GM23248 (cell line): ENCODE data around the gene ZNF385B. TPM values are rescaled to one million over a fixed set of nuclear protein-coding genes. Genes with fewer than 3 reads are reported as not detected.
"Not testable (repeated sequence)": the region's sequence is repeated elsewhere in the genome, so short reads cannot be mapped to it uniquely, and the experiment has no call there.

Experiments
- DNase-seq: peaks from one replicate; pipeline ENCODE4 v3.0.0-alpha.2; 2015
- H2AFZ ChIP-seq: fragments of 200-600 bp; sonication (generic); 2 replicates; pipeline ENCODE4 v1.6.1; 2016; ENCODE audit warnings: antibody characterized with exemption
- H3F3A ChIP-seq: fragments of 200-600 bp; sonication (generic); 2 replicates; pipeline ENCODE4 v1.6.1; 2016; ENCODE audit warnings: mild to moderate bottlenecking, antibody characterized with exemption, mixed run types; ENCODE audit not compliant: insufficient read depth
- H3K27ac ChIP-seq: fragments of 200-600 bp; sonication (generic); 2 replicates; pipeline ENCODE4 v1.5.1; 2016; ENCODE audit warnings: mild to moderate bottlenecking
- H3K27me3 ChIP-seq: fragments of 200-600 bp; sonication (generic); replicated peaks from 2 replicates; pipeline ENCODE4 v1.6.1; 2016; ENCODE audit warnings: mild to moderate bottlenecking; ENCODE audit not compliant: insufficient read depth
- H3K36me3 ChIP-seq: fragments of 200-600 bp; sonication (generic); 2 replicates; pipeline ENCODE4 v1.6.1; 2016; ENCODE audit warnings: low read depth, mild to moderate bottlenecking
- H3K4me1 ChIP-seq: fragments of 200-600 bp; sonication (generic); 2 replicates; pipeline ENCODE4 v1.6.1; 2016; ENCODE audit warnings: mild to moderate bottlenecking; ENCODE audit not compliant: insufficient read depth
- H3K4me2 ChIP-seq: fragments of 200-600 bp; sonication (generic); one replicate; pipeline ENCODE4 v1.6.1; 2016; ENCODE audit warnings: mild to moderate bottlenecking; ENCODE audit not compliant: unreplicated experiment
- H3K4me3 ChIP-seq: fragments of 200-600 bp; sonication (generic); 2 replicates; pipeline ENCODE4 v1.5.1; 2016; ENCODE audit warnings: mild to moderate bottlenecking
- H3K79me2 ChIP-seq: fragments of 200-600 bp; sonication (generic); 2 replicates; pipeline ENCODE4 v1.6.1; 2016; ENCODE audit warnings: mild to moderate bottlenecking; ENCODE audit not compliant: insufficient read depth
- H3K9ac ChIP-seq: fragments of 200-600 bp; sonication (generic); 2 replicates; pipeline ENCODE4 v1.6.1; 2016; ENCODE audit warnings: mild to moderate bottlenecking
- H3K9me2 ChIP-seq: fragments of 200-600 bp; sonication (generic); 2 replicates; pipeline ENCODE4 v1.6.1; 2016; ENCODE audit warnings: mixed run types, mild to moderate bottlenecking, moderate library complexity; ENCODE audit not compliant: insufficient read depth
- H3K9me3 ChIP-seq: fragments of 200-600 bp; sonication (generic); one replicate; pipeline ENCODE4 v1.6.1; 2017; ENCODE audit warnings: low read depth
- H4K20me1 ChIP-seq: fragments of 200-600 bp; sonication (generic); 2 replicates; pipeline ENCODE4 v1.6.0; 2016; ENCODE audit not compliant: insufficient read depth
- EZH2 ChIP-seq: fragments of 200-600 bp; sonication (generic); IDR thresholded peaks from 2 replicates; pipeline ENCODE4 v1.6.1; 2018; ENCODE audit warnings: antibody characterized with exemption, mild to moderate bottlenecking; ENCODE audit not compliant: insufficient read depth, poor library complexity, severe bottlenecking
- EZH2phosphoT487 ChIP-seq: fragments of 200-600 bp; sonication (generic); IDR thresholded peaks from 2 replicates; pipeline ENCODE4 v1.6.1; 2018; ENCODE audit warnings: antibody characterized with exemption, moderate library complexity, mild to moderate bottlenecking, low read depth; ENCODE audit not compliant: insufficient read depth
- WGBS, 2 experiments: methylation state at CpG; one replicate each; pipeline ENCODE4 v1.1.6; 2015 to 2017; ENCODE audit warnings: low lambda C conversion rate in 2 of 2, low coverage in 1 of 2; ENCODE audit errors: missing lambda C conversion rate in 2 of 2; 5-methylcytosine and 5-hydroxymethylcytosine counted together
- in situ Hi-C: fragments of 300-500 bp; cut with MboI; formaldehyde crosslinking; loops from 2 replicates; pipeline ENCODE4 v1.15.0; 2020
- polyA plus RNA-seq: library from polyadenylated mRNA; unstranded; fragments of >200 nt; fragmentation: Nextera tagmentation; extraction: Ambion mirVana; gene quantifications from 2 replicates; pipeline ENCODE4 v1.2.1, GENCODE V29; 2016
- total RNA-seq: library from RNA; depleted of rRNA; stranded (reverse); fragments of >200 nt; shearing (Covaris generic); gene quantifications from 2 replicates; pipeline ENCODE4 v1.2.3, GENCODE V29; 2014

Gene ZNF385B
- total and polyA plus RNA-seq, 2 experiments from 2014 or later, result 0.30 TPM; not detected in 1

- Histone ChIP-seq H2AFZ (no peak overlapping the region), H3F3A (no peaks in the 10 kb centered on the region)
- WGBS, 2 experiments, result 93 to 95% methylated on average over 1 of the region's 1 CpG
Observed at GRCh38 chr2:179899666-179900065, 38.3 kb upstream of the ZNF385B start.

DNA sequence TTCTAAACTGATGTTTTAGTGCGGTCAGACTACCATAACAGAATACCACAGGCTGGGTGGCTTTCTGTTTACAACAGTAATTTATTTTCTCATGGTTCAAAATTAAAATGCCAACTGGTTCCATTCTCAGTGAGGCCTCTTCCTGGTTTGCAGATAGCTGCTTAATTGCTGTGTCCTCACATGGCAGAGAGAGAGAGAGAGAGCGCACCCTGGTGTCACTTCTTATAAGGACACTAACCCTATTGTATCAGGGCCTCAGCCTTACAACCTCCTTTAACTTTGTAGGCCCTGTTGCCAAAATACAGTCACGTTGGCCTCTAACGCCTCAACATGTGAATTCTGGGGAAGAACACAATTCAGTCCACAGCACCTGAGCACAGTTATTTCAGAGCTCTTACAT is 37.5 kb upstream of the ZNF385B start:
- peak; percentile 47 for DNase-seq

More at GRCh38 chr2:179899666-179900065, 38.3 kb upstream of the ZNF385B start:
- no peak for DNase-seq
- Histone ChIP-seq H3K9ac (no peak overlapping the region), H3K36me3 (no peaks in the 10 kb centered on the region), H3K4me3 (no peak overlapping the region), H3K4me1 (no peaks in the 10 kb centered on the region), H3K9me2 (no peaks in the 10 kb centered on the region), H3K4me2 (no peak overlapping the region), H3K27ac (no peak overlapping the region), H4K20me1 (no peaks in the 10 kb centered on the region), H3K9me3 (no peaks in the 10 kb centered on the region), H3K27me3 (0 out of 2 replicates have a peak, but pooled peaks cover under 1% of the 10 kb centered on the region), H3K79me2 (no peaks in the 10 kb centered on the region)
- in situ Hi-C loops, result no loop called here
- TF ChIP-seq EZH2phosphoT487 (no peak), EZH2 (no peak)

GRCh38 chr2:179893616-179894015 is 32.2 kb upstream of the ZNF385B start:
- Histone ChIP-seq H4K20me1 (no peaks in the 10 kb centered on the region), H2AFZ (no peak overlapping the region), H3K9ac (no peak overlapping the region), H3K4me3 (no peak overlapping the region), H3K79me2 (no peaks in the 10 kb centered on the region), H3K4me1 (no peaks in the 10 kb centered on the region), H3K9me3 (no peaks in the 10 kb centered on the region), H3K36me3 (no peaks in the 10 kb centered on the region), H3K27me3 (0 out of 2 replicates have a peak, but pooled peaks cover 3% of the 10 kb centered on the region), H3F3A (no peaks in the 10 kb centered on the region), H3K27ac (no peak overlapping the region), H3K4me2 (no peak overlapping the region), H3K9me2 (no peaks in the 10 kb centered on the region)
- TF ChIP-seq EZH2 (no peak), EZH2phosphoT487 (no peak)
- in situ Hi-C loops, result no loop called here
- 61 to 83% methylated on average over 3 of the region's 3 CpGs for WGBS, 2 experiments
- no peak for DNase-seq

More for the DNA sequence above, 37.5 kb upstream of the ZNF385B start:
- in situ Hi-C loops, result no loop called here
- Histone ChIP-seq H2AFZ (peak overlapping the region; percentile 49; the same call in 1 of the 2 replicates), H3K9me2 (no peaks in the 10 kb centered on the region), H3K79me2 (no peaks in the 10 kb centered on the region), H3F3A (no peaks in the 10 kb centered on the region), H4K20me1 (no peaks in the 10 kb centered on the region), H3K4me1 (no peaks in the 10 kb centered on the region), H3K9me3 (no peaks in the 10 kb centered on the region), H3K27ac (no peak overlapping the region), H3K27me3 (0 out of 2 replicates have a peak, but pooled peaks cover 3% of the 10 kb centered on the region), H3K36me3 (no peaks in the 10 kb centered on the region), H3K4me3 (no peak overlapping the region), H3K4me2 (no peak overlapping the region), H3K9ac (no peak overlapping the region)
- TF ChIP-seq EZH2phosphoT487 (no peak), EZH2 (no peak)
- WGBS, 2 experiments, result 35 to 37% methylated on average over 4 of the region's 4 CpGs

- Histone ChIP-seq H2AFZ (no peak overlapping the region), H3K79me2 (no peaks in the 10 kb centered on the region), H3K36me3 (no peaks in the 10 kb centered on the region), H3K9me2 (no peaks in the 10 kb centered on the region), H4K20me1 (no peaks in the 10 kb centered on the region), H3K27ac (no peak overlapping the region), H3K9me3 (no peaks in the 10 kb centered on the region), H3K27me3 (0 out of 2 replicates have a peak, but pooled peaks cover 3% of the 10 kb centered on the region), H3K4me2 (no peak overlapping the region), H3K4me3 (no peak overlapping the region), H3K4me1 (no peaks in the 10 kb centered on the region), H3F3A (no peaks in the 10 kb centered on the region), H3K9ac (no peak overlapping the region)
- in situ Hi-C loops, result no loop called here
- no peak for TF ChIP-seq EZH2phosphoT487
- no peak for TF ChIP-seq EZH2
- 40 to 58% methylated on average over 2 of the region's 2 CpGs for WGBS, 2 experiments
- DNase-seq, result no peak
Observed at GRCh38 chr2:179891237-179891636, 29.8 kb upstream of the ZNF385B start.

DNA sequence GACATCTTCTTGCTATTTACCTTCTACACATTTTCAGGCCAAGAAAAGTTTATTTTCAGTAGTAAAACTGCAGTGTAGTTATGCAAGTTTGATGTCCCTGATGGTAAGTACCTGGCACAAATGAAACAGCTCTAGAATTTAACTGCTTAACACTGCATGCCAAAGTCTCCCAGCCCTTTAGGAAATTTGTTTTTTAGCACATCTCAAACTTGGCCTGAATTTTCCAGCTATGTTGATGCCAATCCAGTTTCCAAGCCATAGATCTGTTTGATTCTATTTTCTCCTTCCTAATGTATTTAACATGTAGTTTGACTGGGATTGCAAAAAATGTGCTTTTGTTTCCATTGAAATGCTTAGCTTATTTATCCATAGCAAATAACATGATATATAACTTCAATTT is 29.3 kb upstream of the ZNF385B start:
- TF ChIP-seq EZH2 (no peak), EZH2phosphoT487 (no peak)
- H2AFZ ChIP-seq, result no peak overlapping the region
- H3K27ac ChIP-seq, result no peak overlapping the region
- H3K4me1 ChIP-seq, result no peaks in the 10 kb centered on the region
- in situ Hi-C loops, result no loop called here
- no peak overlapping the region for H3K4me3 ChIP-seq
- H3K79me2 ChIP-seq, result no peaks in the 10 kb centered on the region
- no peaks in the 10 kb centered on the region for H3K36me3 ChIP-seq
- DNase-seq, result no peak
- 0 out of 2 replicates have a peak, but pooled peaks cover 3% of the 10 kb centered on the region for H3K27me3 ChIP-seq
- H3F3A ChIP-seq, result no peaks in the 10 kb centered on the region
- no peak overlapping the region for H3K9ac ChIP-seq
- H4K20me1 ChIP-seq, result no peaks in the 10 kb centered on the region
- H3K9me3 ChIP-seq, result no peaks in the 10 kb centered on the region
- no peak overlapping the region for H3K4me2 ChIP-seq
- no peaks in the 10 kb centered on the region for H3K9me2 ChIP-seq

DNA sequence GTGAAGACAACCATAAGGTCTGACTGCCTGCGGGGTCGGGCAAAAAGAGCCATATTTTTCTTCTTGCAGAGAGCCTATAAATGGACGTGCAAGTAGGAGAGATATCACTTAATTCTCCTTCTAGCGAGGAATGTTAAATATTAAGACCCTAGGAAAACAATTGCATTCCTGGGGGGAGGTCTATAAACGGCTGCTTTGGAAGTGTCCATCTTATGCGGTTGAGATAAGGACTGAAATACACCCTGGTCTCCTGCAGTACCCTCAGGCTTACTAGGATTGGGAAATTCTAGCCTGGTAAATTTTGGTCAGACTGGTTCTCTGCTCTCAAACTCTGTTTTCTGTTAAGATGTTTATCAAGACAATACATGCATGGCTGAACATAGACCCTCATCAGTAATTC is 27.2 kb upstream of the ZNF385B start:
- H2AFZ ChIP-seq, H3K4me2 ChIP-seq, H3K79me2 ChIP-seq, H3K27ac ChIP-seq, H3K36me3 ChIP-seq, H4K20me1 ChIP-seq, H3K9ac ChIP-seq, H3K9me2 ChIP-seq, H3K9me3 ChIP-seq, H3K27me3 ChIP-seq, in situ Hi-C loops, H3F3A ChIP-seq, H3K4me3 ChIP-seq, DNase-seq, H3K4me1 ChIP-seq: not testable (repeated sequence)
- whole genome bisulfite sequencing, 2 experiments, result 53 to 59% methylated on average over 6 of the region's 6 CpGs
